Thoracic aorta (tissue), 2 donors: ENCODE results near the gene SLC5A11. TPM values are rescaled to one million over a fixed set of nuclear protein-coding genes. Genes with fewer than 3 reads are reported as not detected.

Source experiments
- ATAC-seq: fragments of 150-250 bp; one replicate; pipeline ENCODE4 v1.8.0; 2017; ENCODE audit warnings: low read depth; ENCODE audit not compliant: insufficient number of reproducible peaks, low FRiP score
- DNase-seq: peaks from one replicate; pipeline ENCODE4 v3.0.0-alpha.2; 2020; ENCODE audit warnings: low spot score
- H3K27ac ChIP-seq, 2 donors: fragments of 200-600 bp; sonication (generic); 1 replicate in 1 of 2; 2 replicates in 1 of 2; pipeline ENCODE4 v1.5.1; 2016; ENCODE audit warnings: mild to moderate bottlenecking in 2 of 2, moderate library complexity in 2 of 2
- H3K27me3 ChIP-seq: fragments of 200-600 bp; sonication (generic); replicated peaks from 2 replicates; pipeline ENCODE4 v1.6.0; 2016; ENCODE audit warnings: mild to moderate bottlenecking; ENCODE audit not compliant: insufficient read depth
- H3K36me3 ChIP-seq: fragments of 200-600 bp; sonication (generic); one replicate; pipeline ENCODE4 v1.5.1; 2016
- H3K4me1 ChIP-seq, 2 donors: fragments of 200-600 bp; sonication (generic); 1 replicate in 1 of 2; 2 replicates in 1 of 2; pipeline versions ENCODE4 v1.5.1 to v1.6.0; 2016; ENCODE audit warnings: low read depth in 2 of 2, mild to moderate bottlenecking in 1 of 2; ENCODE audit not compliant: control insufficient read depth in 1 of 2
- H3K4me3 ChIP-seq: fragments of 200-600 bp; sonication (generic); 2 replicates; pipeline ENCODE4 v1.5.1; 2016; ENCODE audit warnings: mild to moderate bottlenecking
- H3K9me3 ChIP-seq: fragments of 200-600 bp; sonication (generic); 2 replicates; pipeline ENCODE4 v1.5.1; 2016
- CTCF ChIP-seq: fragments of 200-600 bp; sonication (generic); IDR thresholded peaks from one replicate; pipeline ENCODE4 v1.5.1; 2019; ENCODE audit warnings: antibody characterized with exemption
- total RNA-seq, 2 donors: library from RNA; depleted of rRNA; stranded (reverse); fragments of >200 nt; gene quantifications; one replicate each; pipeline versions ENCODE4 v1.1.0 to v1.2.3, GENCODE V29; 2016

Gene SLC5A11
- total RNA-seq, 2 donors from 2014 or later, result 17.7 TPM; not detected in 1

- H3K4me3 ChIP-seq, result no peak overlapping the region
- no peak for DNase-seq
- no peak overlapping the region for H3K27ac ChIP-seq
- peaks cover 62% of the 10 kb centered on the region for H3K36me3 ChIP-seq
- H3K9me3 ChIP-seq, result no peaks in the 10 kb centered on the region
- H3K4me1 ChIP-seq, result no peaks in the 10 kb centered on the region
- no peak for TF ChIP-seq CTCF
- no peaks in the 10 kb centered on the region for H3K27me3 ChIP-seq
- ATAC-seq, result no peak
Measured at GRCh38 chr16:24944206-24944605, 98.4 kb downstream of the SLC5A11 start.

GRCh38 chr16:24946155-24946554 is 100.4 kb downstream of the SLC5A11 start:
- Histone ChIP-seq H3K27ac (no peak overlapping the region), H3K9me3 (no peaks in the 10 kb centered on the region), H3K36me3 (peaks cover 49% of the 10 kb centered on the region), H3K4me3 (no peak overlapping the region), H3K27me3 (no peaks in the 10 kb centered on the region), H3K4me1 (no peaks in the 10 kb centered on the region)
- DNase-seq (no peak), ATAC-seq (no peak)
- no peak for TF ChIP-seq CTCF

- peaks cover 56% of the 10 kb centered on the region for H3K36me3 ChIP-seq
- H3K4me3 ChIP-seq, result no peak overlapping the region
- ATAC-seq, result no peak
- H3K4me1 ChIP-seq, result no peaks in the 10 kb centered on the region
- TF ChIP-seq CTCF, result no peak
- no peaks in the 10 kb centered on the region for H3K9me3 ChIP-seq
- no peak overlapping the region for H3K27ac ChIP-seq
- H3K27me3 ChIP-seq, result no peaks in the 10 kb centered on the region
- no peak for DNase-seq
Measured at GRCh38 chr16:24950275-24950674, 104.5 kb downstream of the SLC5A11 start.

GRCh38 chr16:24953306-24953705 is 107.5 kb downstream of the SLC5A11 start:
- H3K36me3 ChIP-seq, result peaks cover 53% of the 10 kb centered on the region
- no peak for DNase-seq

GRCh38 chr16:24953721-24954120 is 108.0 kb downstream of the SLC5A11 start:
- no peaks in the 10 kb centered on the region for H3K9me3 ChIP-seq
- no peak for TF ChIP-seq CTCF
- no peak for DNase-seq

More at GRCh38 chr16:24953306-24953705, 107.5 kb downstream of the SLC5A11 start:
- no peak for ATAC-seq
- no peaks in the 10 kb centered on the region for H3K27me3 ChIP-seq
- no peak overlapping the region for H3K27ac ChIP-seq
- TF ChIP-seq CTCF, result no peak
- no peaks in the 10 kb centered on the region for H3K9me3 ChIP-seq
- H3K4me1 ChIP-seq, result no peaks in the 10 kb centered on the region
- no peak overlapping the region for H3K4me3 ChIP-seq

More at GRCh38 chr16:24953721-24954120, 108.0 kb downstream of the SLC5A11 start:
- Histone ChIP-seq H3K4me1 (no peaks in the 10 kb centered on the region), H3K36me3 (peaks cover 48% of the 10 kb centered on the region), H3K27me3 (no peaks in the 10 kb centered on the region), H3K4me3 (no peak overlapping the region), H3K27ac (no peak overlapping the region)
- no peak for ATAC-seq
